CD14-positive monocyte (primary cell): Measurements from ENCODE around the gene ENPP6. TPM values are rescaled to one million over a fixed set of nuclear protein-coding genes. Genes with fewer than 3 reads are reported as not detected.

Source experiments
- DNase-seq, 3 donors: peaks; one replicate each; pipeline ENCODE4 v3.0.0-alpha.2; 2011 to 2022
- H2AFZ ChIP-seq: 2 replicates; pipeline ENCODE4 v1.6.0; 2012; ENCODE audit warnings: mild to moderate bottlenecking, low read depth, low read length, inconsistent platforms; ENCODE audit not compliant: insufficient read depth, poor library complexity, severe bottlenecking
- H3K27ac ChIP-seq, 2 donors: 1 replicate in 1 of 2; 2 replicates in 1 of 2; pipeline ENCODE4 v1.5.1; 2012 to 2013; ENCODE audit warnings: low read length in 2 of 2, control low read depth in 1 of 2, inconsistent platforms in 1 of 2, low read depth in 1 of 2, mild to moderate bottlenecking in 1 of 2
- H3K27me3 ChIP-seq, 2 donors: one replicate each; pipeline versions ENCODE4 v1.6.0 to v1.6.1; 2011 to 2013; ENCODE audit warnings: low read length in 2 of 2; ENCODE audit not compliant: control insufficient read depth in 2 of 2, insufficient read depth in 2 of 2
- H3K36me3 ChIP-seq, 2 donors: replicated peaks in 1 of 2; 1 replicate in 1 of 2; 2 replicates in 1 of 2; pipeline versions ENCODE4 v1.5.1 to v1.6.1; 2012 to 2013; ENCODE audit warnings: low read length in 2 of 2, control low read depth in 1 of 2, inconsistent platforms in 1 of 2, mild to moderate bottlenecking in 1 of 2; ENCODE audit not compliant: insufficient read depth in 2 of 2, control insufficient read depth in 1 of 2
- H3K4me1 ChIP-seq, 2 donors: 1 replicate in 1 of 2; 2 replicates in 1 of 2; pipeline versions ENCODE4 v1.5.1 to v1.6.1; 2012 to 2013; ENCODE audit warnings: low read length in 2 of 2, control low read depth in 1 of 2, inconsistent platforms in 1 of 2, mild to moderate bottlenecking in 1 of 2, moderate library complexity in 1 of 2; ENCODE audit not compliant: insufficient read depth in 2 of 2, control insufficient read depth in 1 of 2
- H3K4me2 ChIP-seq: replicated peaks from 2 replicates; pipeline ENCODE3; 2012; ENCODE audit warnings: low read length, moderate library complexity, mild to moderate bottlenecking; ENCODE audit not compliant: poor library complexity, severe bottlenecking; ENCODE audit errors: extremely low read depth
- H3K4me3 ChIP-seq, 3 experiments: fragments of 200-600 bp in 1 of 3; sonication (generic) in 1 of 3; replicated peaks in 1 of 3; 1 replicate in 2 of 3; 2 replicates in 1 of 3; pipeline ENCODE4 v1.5.1; 2011 to 2013; ENCODE audit warnings: low read length in 3 of 3, mild to moderate bottlenecking in 3 of 3, control low read depth in 2 of 3, low read depth in 2 of 3, inconsistent platforms in 1 of 3, moderate library complexity in 1 of 3
- H3K79me2 ChIP-seq: 2 replicates; pipeline ENCODE4 v1.6.0; 2012; ENCODE audit warnings: mild to moderate bottlenecking, control low read depth, inconsistent platforms, low read length, moderate library complexity; ENCODE audit not compliant: insufficient read depth
- H3K9ac ChIP-seq: 2 replicates; pipeline ENCODE4 v1.6.0; 2017; ENCODE audit warnings: low read length, mild to moderate bottlenecking; ENCODE audit not compliant: insufficient read depth, poor library complexity, severe bottlenecking
- H3K9me3 ChIP-seq, 2 donors: replicated peaks in 1 of 2; 1 replicate in 1 of 2; 2 replicates in 1 of 2; pipeline versions ENCODE4 v1.5.1 to v1.6.1; 2012 to 2013; ENCODE audit warnings: low read length in 2 of 2, control low read depth in 1 of 2; ENCODE audit not compliant: control insufficient read depth in 1 of 2, insufficient read depth in 1 of 2
- H4K20me1 ChIP-seq: 2 replicates; pipeline ENCODE4 v1.6.0; 2012; ENCODE audit warnings: mild to moderate bottlenecking, low read length, control low read depth, moderate library complexity; ENCODE audit not compliant: insufficient read depth
- H3K27ac Mint-ChIP-seq, 7 donors: one replicate each; pipeline ENCODE4 v1.8.0; 2020; ENCODE audit warnings: mild to moderate bottlenecking in 7 of 7, mixed read lengths in 7 of 7, moderate library complexity in 6 of 7, inconsistent platforms in 2 of 7
- H3K27me3 Mint-ChIP-seq, 3 donors: one replicate each; pipeline ENCODE4 v1.8.0; 2021 to 2022; ENCODE audit warnings: low read depth in 3 of 3, mild to moderate bottlenecking in 3 of 3, mixed read lengths in 3 of 3, moderate library complexity in 3 of 3, inconsistent platforms in 1 of 3
- H3K36me3 Mint-ChIP-seq, 2 donors: one replicate each; pipeline ENCODE4 v1.8.0; 2020; ENCODE audit warnings: mixed read lengths in 2 of 2, inconsistent platforms in 1 of 2, mild to moderate bottlenecking in 1 of 2
- H3K4me1 Mint-ChIP-seq: one replicate; pipeline ENCODE4 v1.8.0; 2020; ENCODE audit warnings: mild to moderate bottlenecking, mixed read lengths
- H3K4me3 Mint-ChIP-seq, 2 donors: one replicate each; pipeline ENCODE4 v1.8.0; 2020; ENCODE audit warnings: mild to moderate bottlenecking in 2 of 2, mixed read lengths in 2 of 2, moderate library complexity in 1 of 2
- H3K9me3 Mint-ChIP-seq, 7 donors: one replicate each; pipeline ENCODE4 v1.8.0; 2020 to 2022; ENCODE audit warnings: mixed read lengths in 7 of 7, mild to moderate bottlenecking in 6 of 7, moderate library complexity in 6 of 7, inconsistent platforms in 2 of 7
- CTCF ChIP-seq: fragments of 200-600 bp; IDR thresholded peaks from one replicate; pipeline ENCODE4 v1.8.0; 2022; ENCODE audit warnings: antibody characterized with exemption, mild to moderate bottlenecking
- WGBS: methylation state at CpG from one replicate; pipeline ENCODE4 v1.1.5; 2013; ENCODE audit warnings: missing lambda C conversion rate; ENCODE audit not compliant: insufficient coverage; 5-methylcytosine and 5-hydroxymethylcytosine counted together
- intact Hi-C, 2 donors: fragments of 100-400 bp; cut with micrococcal nuclease; formaldehyde crosslinking; loops; one replicate each; pipeline versions ENCODE4 v1.15.0 to v1.15.1; 2023
- polyA plus RNA-seq, 3 donors: library from polyadenylated mRNA; depleted of rRNA in 1 of 3; unstranded in 2 of 3; stranded (reverse) in 1 of 3; fragments of 300-500 nt in 2 of 3; fragments of >200 nt in 1 of 3; fragmentation: Illumina TruSeq in 2 of 3; gene quantifications; 1 replicate in 2 of 3; 2 replicates in 1 of 3; pipeline ENCODE4 v1.2.3, GENCODE V29; 2012 to 2021

The ENPP6 gene
- polyA plus RNA-seq, 3 donors = 0.05 TPM; not detected in 2

GRCh38 chr4:184235526-184235925, 17.9 kb upstream of the ENPP6 start:
- no peak overlapping the region for H3K4me3 ChIP-seq
- Mint-ChIP-seq H3K9me3 (peaks cover 0 to 3% (median 0%) of the 10 kb centered on the region in 7 donors), H3K27me3 (peaks cover 3 to 5% (median 4%) of the 10 kb centered on the region in 3 donors), H3K4me3 (no peak overlapping the region), H3K36me3 (no peaks in the 10 kb centered on the region), H3K27ac (no peak overlapping the region), H3K4me1 (peaks cover 6% of the 10 kb centered on the region)
- H3K27me3 ChIP-seq = peaks cover 2 to 3% of the 10 kb centered on the region in 2 donors
- H3K36me3 ChIP-seq = no peaks in the 10 kb centered on the region
- H3K9me3 ChIP-seq = no peaks in the 10 kb centered on the region
- H2AFZ ChIP-seq = no peak overlapping the region
- no peak for TF ChIP-seq CTCF
- DNase-seq = no peak
- WGBS = no CpG with 5 or more reads among the region's 3 CpGs
- no peak overlapping the region for H3K27ac ChIP-seq
- intact Hi-C loops = no loop called here
- no peak overlapping the region for H3K9ac ChIP-seq
- H3K4me2 ChIP-seq = no peak overlapping the region
- H3K79me2 ChIP-seq = no peaks in the 10 kb centered on the region
- no peaks in the 10 kb centered on the region for H4K20me1 ChIP-seq
- peaks cover 3 to 4% of the 10 kb centered on the region in 2 donors for H3K4me1 ChIP-seq

- no peak overlapping the region for H3K27ac Mint-ChIP-seq
Observed at GRCh38 chr4:184234155-184234554, 16.5 kb upstream of the ENPP6 start.

More at GRCh38 chr4:184234155-184234554, 16.5 kb upstream of the ENPP6 start:
- intact Hi-C loops = no loop called here
- H3K4me1 ChIP-seq = peaks cover 16 to 17% of the 10 kb centered on the region in 2 donors
- H3K79me2 ChIP-seq = no peaks in the 10 kb centered on the region
- peaks cover 5 to 8% (median 6%) of the 10 kb centered on the region in 3 donors for H3K27me3 Mint-ChIP-seq
- H3K9me3 Mint-ChIP-seq = peaks cover 0 to 3% (median 0%) of the 10 kb centered on the region in 7 donors
- H2AFZ ChIP-seq = no peak overlapping the region
- no peaks in the 10 kb centered on the region for H3K36me3 Mint-ChIP-seq
- TF ChIP-seq CTCF = no peak
- H3K27me3 ChIP-seq = peaks cover 5 to 8% of the 10 kb centered on the region in 2 donors
- no peak overlapping the region for H3K27ac ChIP-seq
- H3K9me3 ChIP-seq = no peaks in the 10 kb centered on the region
- H4K20me1 ChIP-seq = no peaks in the 10 kb centered on the region
- no peak overlapping the region for H3K4me2 ChIP-seq
- no peaks in the 10 kb centered on the region for H3K36me3 ChIP-seq
- H3K9ac ChIP-seq = no peak overlapping the region
- no peak for DNase-seq
- H3K4me1 Mint-ChIP-seq = peaks cover 17% of the 10 kb centered on the region
- no peak overlapping the region for H3K4me3 ChIP-seq
- no peak overlapping the region for H3K4me3 Mint-ChIP-seq
- WGBS = 48% methylated on average over 2 of the region's 4 CpGs
